Nucleus accumbens (tissue), 56 donors: ENCODE data around the gene DXO.
"Not testable (repeated sequence)": the region's sequence is repeated elsewhere in the genome, so short reads cannot be mapped to it uniquely, and the experiment has no call there.

Experiments
- DNase-seq, 56 donors: peaks; one replicate each; lab custom pipeline; 2025; lab: John Stamatoyannopoulos, UW

The DXO gene

GRCh38 chr6:31980195-31980876 is 8.4 kb upstream of the DXO start:
- not testable (repeated sequence) for DNase-seq

DNA sequence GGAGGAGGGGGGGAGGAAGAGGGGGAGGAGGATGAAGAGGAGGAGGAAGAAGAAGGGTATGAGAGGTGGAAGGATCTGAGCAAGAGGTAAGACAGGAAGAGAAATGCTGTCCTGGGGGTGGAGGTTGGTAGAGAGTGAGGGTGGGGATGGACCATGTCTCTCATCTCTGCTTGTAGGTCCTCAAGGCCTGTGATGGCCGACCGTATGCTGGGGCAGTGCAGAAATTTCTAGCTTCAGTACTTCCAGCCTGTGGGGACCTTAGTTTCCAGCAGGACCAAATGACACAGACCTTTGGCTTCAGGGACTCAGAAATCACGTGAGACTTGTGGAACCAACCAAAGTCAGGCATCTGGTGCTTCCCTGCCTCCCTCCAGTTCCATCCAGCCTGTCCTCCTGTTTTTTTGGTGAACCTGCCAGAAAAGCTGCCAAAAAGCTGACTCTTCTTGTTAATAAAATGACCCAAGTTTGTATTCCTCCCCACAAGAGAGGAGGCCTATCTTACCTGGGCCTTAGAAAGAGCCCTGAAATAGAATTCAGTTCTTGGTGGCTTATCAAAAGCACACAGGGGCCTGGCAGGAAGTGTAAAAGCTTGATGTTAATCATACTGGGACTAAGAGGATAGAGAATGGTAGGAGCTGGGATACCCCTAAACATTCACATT is 7.4 kb upstream of the DXO start:
- no peak for DNase-seq

DNA sequence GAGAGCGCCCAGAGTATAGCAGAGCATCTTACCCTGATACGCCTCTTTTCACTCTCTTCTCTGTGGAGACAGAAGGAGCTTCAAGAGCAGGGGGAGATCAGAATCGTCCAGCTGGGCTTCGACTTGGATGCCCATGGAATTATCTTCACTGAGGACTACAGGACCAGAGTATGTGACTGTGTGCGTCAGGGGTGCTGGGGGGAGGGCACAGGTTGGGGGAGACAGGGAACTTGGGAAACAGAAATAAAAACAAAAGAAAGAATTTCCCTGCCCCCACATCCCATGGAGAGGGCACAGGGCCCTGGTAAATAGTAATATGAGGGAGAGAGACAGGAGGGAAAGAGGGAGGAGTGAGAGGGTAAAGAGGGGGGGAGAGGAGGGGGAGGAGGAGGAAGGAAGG is 6.9 kb upstream of the DXO start:
- DNase-seq = no peak

GRCh38 chr6:31977816-31978431 is 6.0 kb upstream of the DXO start:
- no peak for DNase-seq

DNA sequence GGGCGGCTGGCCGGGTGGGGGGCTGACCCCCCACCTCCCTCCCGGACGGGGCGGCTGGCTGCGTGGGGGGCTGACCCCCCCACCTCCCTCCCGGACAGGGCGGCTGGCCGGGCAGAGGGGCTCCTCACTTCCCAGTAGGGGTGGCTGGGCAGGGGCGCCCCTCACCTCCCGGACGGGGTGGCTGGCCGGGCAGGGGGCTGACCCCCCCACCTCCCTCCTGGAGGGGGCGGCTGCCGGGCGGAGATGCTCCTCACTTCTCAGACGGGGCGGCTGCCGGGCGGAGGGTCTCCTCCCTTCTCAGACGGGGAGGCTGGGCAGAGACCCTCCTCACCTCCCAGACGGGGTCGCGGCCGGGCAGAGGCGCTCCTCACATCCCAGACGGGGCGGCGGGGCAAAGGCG is 4.1 kb upstream of the DXO start:
- not testable (repeated sequence) for DNase-seq

GRCh38 chr6:31972709-31973350 is 892 bp upstream of the DXO start:
- peak in 1 of 56 donors; percentile 57 for DNase-seq

GRCh38 chr6:31971279-31971992 is 502 bp downstream of the DXO start:
- no peak for DNase-seq

GRCh38 chr6:31970604-31971271 is 1.2 kb downstream of the DXO start:
- DNase-seq = peak in 1 of 56 donors; percentile 12

DNA sequence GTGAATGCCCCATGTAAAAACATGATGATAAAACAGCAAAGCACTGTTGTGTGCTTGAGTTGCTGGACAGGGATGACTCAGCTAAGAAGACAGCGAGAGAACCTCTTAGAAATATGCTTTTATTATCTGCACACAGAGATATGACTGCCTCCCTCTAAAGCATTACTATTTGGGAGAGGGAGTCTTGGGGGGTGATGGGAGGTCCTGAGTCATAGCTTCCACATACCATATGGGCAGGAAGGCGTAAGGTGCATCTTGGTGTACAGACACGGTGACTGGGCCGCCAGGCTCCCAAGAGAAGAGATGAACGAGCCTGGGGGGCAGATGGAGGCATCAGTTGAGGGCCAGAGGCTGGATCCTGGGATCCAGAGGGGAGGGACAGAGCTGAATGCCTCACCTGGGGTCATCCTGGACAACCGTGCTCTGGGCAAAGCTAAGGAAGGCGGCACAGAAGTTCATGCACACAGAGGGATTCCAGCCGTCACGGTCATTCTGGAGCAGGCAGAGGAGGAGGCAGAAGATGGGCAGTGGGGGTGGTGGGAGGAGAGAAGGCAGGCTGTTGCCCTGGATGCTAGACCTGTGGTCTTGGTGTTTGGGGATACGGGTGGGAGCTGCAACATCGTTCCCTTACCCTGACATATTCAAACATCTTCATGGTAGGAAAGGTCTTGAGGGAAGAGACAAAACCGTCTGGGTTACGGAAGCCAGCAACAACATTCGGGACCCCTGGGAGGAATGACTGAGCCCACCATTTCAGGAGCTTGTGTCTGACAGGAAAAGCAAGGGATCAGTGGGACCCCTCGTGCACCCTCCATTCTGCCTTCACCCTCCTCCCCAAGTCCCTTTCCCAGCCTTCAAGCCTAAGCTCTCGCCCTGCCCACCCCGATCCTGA is 2.0 kb downstream of the DXO start:
- DNase-seq = no peak

DNA sequence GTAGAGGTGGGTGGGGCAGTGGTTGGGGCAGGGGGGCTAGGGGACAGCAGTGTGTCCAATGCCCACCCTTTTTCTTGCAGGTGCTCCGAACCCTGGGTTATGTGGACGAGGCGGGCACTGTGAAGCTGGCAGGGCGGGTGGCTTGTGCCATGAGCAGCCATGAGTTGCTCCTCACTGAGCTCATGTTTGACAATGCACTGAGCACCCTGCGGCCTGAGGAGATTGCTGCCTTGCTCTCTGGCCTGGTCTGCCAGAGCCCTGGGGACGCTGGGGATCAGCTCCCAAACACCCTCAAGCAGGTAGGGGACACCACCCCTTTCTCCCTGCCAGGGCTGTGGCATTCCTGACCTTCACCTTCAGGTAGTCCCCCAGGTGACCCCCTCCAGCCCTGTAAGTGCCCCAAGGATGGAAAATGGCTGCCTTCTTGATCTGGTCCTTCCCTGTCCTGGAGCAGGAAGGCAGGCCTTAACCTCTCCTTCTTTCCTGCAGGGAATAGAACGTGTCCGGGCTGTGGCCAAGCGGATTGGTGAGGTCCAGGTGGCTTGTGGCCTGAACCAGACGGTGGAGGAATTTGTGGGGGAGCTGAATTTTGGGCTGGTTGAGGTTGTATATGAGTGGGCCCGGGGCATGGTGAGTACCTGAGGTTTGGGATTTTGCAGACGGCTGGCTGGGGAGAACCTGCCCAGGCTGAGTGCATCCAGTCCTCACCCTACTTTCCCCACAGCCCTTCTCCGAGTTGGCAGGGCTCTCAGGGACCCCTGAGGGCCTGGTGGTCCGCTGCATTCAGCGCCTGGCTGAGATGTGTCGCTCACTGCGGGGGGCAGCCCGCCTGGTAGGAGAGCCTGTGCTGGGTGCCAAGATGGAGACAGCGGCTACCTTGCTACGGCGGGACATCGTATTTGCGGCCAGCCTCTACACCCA is 2.9 kb downstream of the DXO start:
- DNase-seq = no peak

- DNase-seq = no peak
Observed at GRCh38 chr6:31968326-31968725, 3.6 kb downstream of the DXO start.

GRCh38 chr6:31967926-31968320 is 4.0 kb downstream of the DXO start:
- no peak for DNase-seq

DNA sequence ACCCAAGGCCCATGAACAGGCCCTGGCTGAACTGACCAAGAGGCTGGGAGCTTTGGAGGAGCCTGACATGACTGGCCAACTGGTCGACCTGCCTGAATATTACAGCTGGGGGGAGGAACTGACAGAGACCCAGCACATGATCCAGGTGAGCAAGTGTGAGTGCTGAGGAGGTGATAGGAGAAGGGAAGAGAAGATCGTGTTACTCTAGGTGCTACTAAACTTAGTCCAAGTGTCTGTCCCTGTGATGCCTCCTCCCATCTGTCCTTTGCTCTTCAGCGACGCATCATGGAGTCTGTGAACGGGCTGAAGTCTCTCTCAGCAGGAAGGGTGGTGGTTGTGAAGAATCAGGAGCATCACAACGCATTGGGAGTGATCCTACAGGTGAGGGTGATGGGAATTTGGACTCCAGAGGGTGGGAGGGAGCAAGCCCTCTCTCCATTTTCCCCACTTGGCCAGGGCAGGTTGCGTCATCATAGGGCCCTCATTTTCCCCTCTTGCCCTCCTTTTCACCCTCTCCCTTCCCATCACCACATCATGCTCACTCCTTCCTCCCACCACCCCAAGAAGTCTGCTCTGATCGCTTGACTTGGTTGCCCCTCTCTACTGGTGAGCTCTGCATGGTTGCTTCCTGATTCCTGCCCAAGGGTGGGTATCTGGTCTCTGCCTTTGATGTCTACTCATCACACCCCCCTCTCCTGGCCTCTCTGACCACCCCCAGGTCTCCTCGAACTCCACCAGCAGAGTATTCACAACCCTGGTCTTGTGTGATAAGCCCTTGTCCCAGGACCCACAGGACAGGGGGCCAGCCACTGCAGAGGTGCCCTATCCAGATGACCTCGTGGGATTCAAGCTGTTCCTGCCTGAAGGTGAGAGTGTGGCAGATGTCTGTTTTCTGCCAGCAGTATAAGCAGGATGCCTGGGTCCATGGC is 4.7 kb downstream of the DXO start:
- no peak for DNase-seq

GRCh38 chr6:31966506-31966905 is 5.4 kb downstream of the DXO start:
- DNase-seq = no peak

- no peak for DNase-seq
Observed at GRCh38 chr6:31965700-31966099, 6.2 kb downstream of the DXO start.

GRCh38 chr6:31963921-31964320 is 8.0 kb downstream of the DXO start:
- DNase-seq = no peak

- no peak for DNase-seq
Observed at GRCh38 chr6:31961616-31962015, 10.3 kb downstream of the DXO start.
